ENCODE data around the gene USP36.

DNA sequence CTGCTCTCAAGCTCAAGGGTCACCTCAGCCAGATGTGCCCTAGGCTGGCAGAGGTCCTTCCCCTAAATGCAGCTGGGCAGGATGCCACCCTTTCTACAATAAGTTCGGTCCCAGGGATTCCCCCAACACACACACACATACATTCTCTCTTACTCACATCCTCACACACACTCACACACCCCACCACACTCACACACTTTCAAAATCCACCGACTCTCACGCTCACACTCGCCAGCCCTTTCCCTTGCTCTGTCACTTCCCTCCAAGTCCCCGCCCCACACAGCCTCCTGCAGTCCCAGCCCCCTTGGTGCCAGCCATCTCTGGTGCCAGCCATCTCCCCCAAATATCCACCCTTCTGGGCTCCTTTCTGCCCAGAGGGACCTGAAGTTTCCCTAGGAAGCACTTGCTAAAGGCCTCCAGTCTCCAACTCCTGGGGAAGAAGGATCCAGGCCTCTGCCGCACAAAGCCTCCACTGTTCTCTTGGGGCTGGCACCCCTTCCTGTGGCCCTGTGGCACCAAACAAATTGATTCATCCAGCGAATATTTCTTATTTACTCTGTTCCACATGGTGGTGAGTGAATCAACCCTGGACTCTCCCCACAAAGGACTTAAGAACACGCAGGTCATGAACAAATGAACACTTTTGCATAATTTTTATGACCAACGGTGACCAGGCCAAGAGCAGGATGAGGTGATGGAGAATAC is 3.8 kb upstream of the USP36 start:
- TF ChIP-seq CTCF (IDR thresholded peaks at IDR 0.05) (no peak), ZFX (IDR thresholded peaks at IDR 0.05; ENCODE audit: borderline replicate concordance) (no peak)

Measured in 22Rv1 (cell line).